Common myeloid progenitor, CD34-positive (primary cell): ENCODE results near the gene CARF.
A peak's percentile ranks its signal among the peaks of the same experiment; 100 is the strongest.

Experiments used
- CTCF ChIA-PET: fragments of 350-600 bp; sonication (Branson Sonifier 250); formaldehyde crosslinking; loops from one replicate; lab custom pipeline; 2021; ENCODE audit warnings: antibody characterized with exemption; lab: Charles Lee
- POLR2A ChIA-PET: fragments of 350-600 bp; sonication (Branson Sonifier 250); formaldehyde crosslinking; loops from one replicate; lab custom pipeline; 2021; ENCODE audit warnings: antibody characterized with exemption; lab: Charles Lee
- DNase-seq, 3 donors: peaks; one replicate each; pipeline versions ENCODE4 v3.0.0 to v3.0.0-alpha.2; 2013
- H3K27ac ChIP-seq, 2 experiments: 1 replicate in 1 of 2; 2 replicates in 1 of 2; pipeline ENCODE4 v1.7.0; 2013; ENCODE audit warnings: inconsistent platforms in 2 of 2, low read length in 2 of 2, mild to moderate bottlenecking in 2 of 2, low read depth in 1 of 2, moderate library complexity in 1 of 2; ENCODE audit not compliant: severe bottlenecking in 2 of 2, insufficient read depth in 1 of 2, poor library complexity in 1 of 2
- H3K27me3 ChIP-seq, 5 experiments: replicated peaks in 2 of 5; 1 replicate in 3 of 5; 2 replicates in 2 of 5; pipeline versions ENCODE4 v1.6.1 to v1.7.0; 2013; ENCODE audit warnings: low read length in 4 of 5, mild to moderate bottlenecking in 2 of 5, moderate library complexity in 2 of 5, inconsistent platforms in 1 of 5; ENCODE audit not compliant: insufficient read depth in 5 of 5, control insufficient read depth in 4 of 5
- H3K36me3 ChIP-seq, 4 experiments: 1 replicate in 2 of 4; 2 replicates in 2 of 4; pipeline versions ENCODE4 v1.6.1 to v1.7.0; 2013; ENCODE audit warnings: low read length in 3 of 4, control low read depth in 1 of 4, mild to moderate bottlenecking in 1 of 4; ENCODE audit not compliant: control insufficient read depth in 4 of 4, insufficient read depth in 4 of 4
- H3K4me1 ChIP-seq, 4 experiments: 1 replicate in 3 of 4; 2 replicates in 1 of 4; pipeline versions ENCODE4 v1.6.1 to v1.7.1; 2013; ENCODE audit warnings: low read length in 3 of 4, mild to moderate bottlenecking in 3 of 4, control low read depth in 1 of 4, inconsistent platforms in 1 of 4, moderate library complexity in 1 of 4; ENCODE audit not compliant: control insufficient read depth in 4 of 4, insufficient read depth in 4 of 4; ENCODE audit errors: control extremely low read depth in 1 of 4
- H3K4me3 ChIP-seq, 7 experiments: 1 replicate in 4 of 7; 2 replicates in 3 of 7; pipeline versions ENCODE4 v1.5.1 to v1.7.0; 2013; ENCODE audit warnings: mild to moderate bottlenecking in 7 of 7, low read length in 6 of 7, moderate library complexity in 6 of 7, inconsistent platforms in 2 of 7, low read depth in 2 of 7, control low read depth in 1 of 7; ENCODE audit not compliant: insufficient read depth in 4 of 7, control insufficient read depth in 1 of 7; ENCODE audit errors: extremely low read depth in 1 of 7
- H3K9me3 ChIP-seq, 5 experiments: 1 replicate in 4 of 5; 2 replicates in 1 of 5; pipeline versions ENCODE4 v1.6.1 to v1.7.1; 2013; ENCODE audit warnings: low read length in 4 of 5, mild to moderate bottlenecking in 2 of 5, inconsistent platforms in 1 of 5, low read depth in 1 of 5, moderate library complexity in 1 of 5; ENCODE audit not compliant: control insufficient read depth in 4 of 5, insufficient read depth in 2 of 5; ENCODE audit errors: control extremely low read depth in 1 of 5
- WGBS: methylation state at CpG from one replicate; pipeline ENCODE4 v1.1.5; 2013; ENCODE audit not compliant: insufficient coverage; 5-methylcytosine and 5-hydroxymethylcytosine counted together

The CARF gene

DNA sequence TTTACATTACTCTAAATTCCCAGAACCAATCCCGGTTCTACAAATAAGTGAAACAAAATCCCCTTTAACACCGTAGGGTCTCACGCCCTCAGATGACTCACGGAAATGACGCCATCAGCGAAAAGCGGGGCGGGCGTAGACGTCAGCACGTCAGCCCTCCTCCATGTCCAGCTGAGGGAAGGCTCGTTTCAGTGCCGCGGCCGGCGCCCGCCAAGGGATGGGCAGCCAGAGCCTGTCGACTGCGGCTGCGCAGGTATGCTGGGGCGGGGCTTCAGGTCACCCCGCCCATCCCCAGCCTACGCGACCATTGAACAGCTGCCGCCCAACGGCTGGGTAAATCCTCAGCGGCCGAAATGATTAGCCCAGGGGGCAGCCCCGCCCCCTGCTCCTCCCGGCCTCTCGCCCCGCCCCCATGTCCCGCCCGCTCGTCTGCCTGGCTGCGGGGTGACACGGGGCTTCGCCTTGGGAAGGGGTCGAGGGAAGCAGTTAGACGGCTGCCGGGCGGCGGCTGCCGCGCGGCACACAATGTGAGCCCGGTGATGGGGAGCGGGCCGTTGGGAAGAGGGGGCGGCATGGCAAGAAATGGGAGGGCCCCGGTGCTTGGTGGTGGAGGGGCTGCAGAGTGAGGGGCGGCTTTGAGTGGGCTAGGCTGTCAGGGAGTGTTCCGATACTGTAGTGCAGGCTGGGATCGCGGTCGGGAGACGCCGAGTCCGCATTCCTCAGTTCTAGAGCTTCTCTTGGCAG lies 102.6 kb downstream of the CARF start, which contains the start of gene NBEAL1:
Gene NBEAL1 (plus strand): TSS at position 420 of the 744 bp plus-strand sequence. CDS start 1,510 bp downstream, outside the sequence.
- Histone ChIP-seq H3K27ac (peak within 1 kb of the TSS; percentile 93 to 98), H3K4me1 (peaks cover 3 to 17% (median 8%) of the 10 kb centered on the region in 4 experiments), H3K4me3 (peak within 1 kb of the TSS; percentile 59 to 96 (median 90)), H3K27me3 (no peaks in the 10 kb centered on the region), H3K9me3 (no peaks in the 10 kb centered on the region), H3K36me3 (no peaks in the 10 kb centered on the region)
- ChIA-PET POLR2A (interaction anchor here (0.5 kb wide), 1 partner anchor 1737 kb away, joined by 3 read pairs; no protein-coding TSS in a partner anchor), CTCF (no interaction called here)
- WGBS: under 1% methylated on average over 54 of the region's 59 CpGs
- peak; percentile 99 to 100 (median 99) for DNase-seq

DNA sequence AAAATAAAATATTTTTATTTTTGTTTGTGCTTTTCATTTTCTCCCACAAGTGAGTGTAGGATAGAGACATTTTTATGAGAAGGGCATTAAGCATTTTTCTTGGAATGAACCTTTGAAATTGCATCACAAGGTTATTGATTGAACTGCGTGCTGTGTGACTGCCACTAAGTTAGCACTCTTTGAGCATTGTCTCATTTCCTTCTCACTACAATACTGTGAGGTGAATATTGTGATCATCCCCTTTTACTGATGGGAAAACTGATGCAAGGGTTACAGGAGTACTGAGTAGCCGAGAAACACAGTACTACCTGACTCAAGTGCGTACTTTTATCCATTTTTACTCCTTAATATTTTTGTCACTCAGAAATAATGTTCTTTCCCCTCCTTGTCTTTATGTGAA lies 104.6 kb downstream of the CARF start:
- Histone ChIP-seq H3K9me3 (no peaks in the 10 kb centered on the region), H3K27me3 (no peaks in the 10 kb centered on the region), H3K36me3 (no peaks in the 10 kb centered on the region), H3K4me3 (no peak overlapping the region), H3K27ac (peak overlapping the region in 1 of 2 experiments; percentile 10), H3K4me1 (peaks cover 3 to 17% (median 8%) of the 10 kb centered on the region in 4 experiments)
- ChIA-PET CTCF (no interaction called here), POLR2A (no interaction called here)
- DNase-seq: no peak
- 100% methylated on average over 1 of the region's 3 CpGs for WGBS

DNA sequence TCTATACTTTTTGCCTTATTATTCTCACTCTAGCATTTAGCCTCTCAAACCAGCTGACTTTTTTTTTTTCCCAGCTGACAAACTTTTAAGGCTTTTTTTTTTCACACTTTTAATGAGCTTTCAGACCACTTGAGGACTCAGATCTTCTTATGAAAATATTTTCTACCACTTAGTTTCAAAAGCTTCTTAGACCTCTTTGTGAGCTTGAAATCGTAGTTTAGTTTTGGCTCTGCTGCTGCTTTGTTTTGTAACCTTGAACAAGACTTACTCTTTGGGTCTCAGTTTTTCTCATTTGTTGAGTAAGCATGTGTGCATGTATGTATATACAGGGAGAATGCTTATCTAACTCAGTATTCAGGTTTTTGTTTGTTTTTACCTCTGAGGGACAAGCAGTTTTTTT lies 106.1 kb downstream of the CARF start:
- WGBS: no CpG with 5 or more reads among the region's 1 CpG
- Histone ChIP-seq H3K27me3 (no peaks in the 10 kb centered on the region), H3K36me3 (no peaks in the 10 kb centered on the region), H3K4me3 (no peak overlapping the region), H3K4me1 (peaks cover 3 to 17% (median 8%) of the 10 kb centered on the region in 4 experiments), H3K9me3 (no peaks in the 10 kb centered on the region), H3K27ac (no peak overlapping the region)
- ChIA-PET POLR2A (no interaction called here), CTCF (interaction anchor here (1.4 kb wide), 1 partner anchor 9 kb away, joined by 4 read pairs; no protein-coding TSS in a partner anchor)
- DNase-seq: peak in 2 of 3 donors; percentile 8 to 11

DNA sequence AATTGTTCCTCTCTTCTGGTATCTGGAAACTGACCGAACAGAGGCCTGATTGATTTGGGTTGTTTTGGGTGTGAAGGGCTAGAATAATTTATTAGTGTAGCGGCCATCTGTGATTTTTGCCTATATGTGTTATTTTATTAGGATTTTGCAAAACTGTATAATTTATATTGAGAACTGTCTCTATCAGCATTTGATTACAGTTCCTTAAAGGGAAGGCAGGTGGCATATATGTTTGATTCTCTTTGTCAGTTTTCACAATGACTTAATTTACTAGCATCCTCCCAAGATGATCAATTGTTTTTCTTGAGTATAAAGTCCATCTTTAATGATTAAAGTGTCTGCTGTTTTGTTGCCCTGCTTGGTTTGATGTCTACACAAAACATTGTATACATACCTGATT lies 107.1 kb downstream of the CARF start:
- Histone ChIP-seq H3K36me3 (no peaks in the 10 kb centered on the region), H3K27ac (no peak overlapping the region), H3K9me3 (no peaks in the 10 kb centered on the region), H3K4me3 (no peak overlapping the region), H3K4me1 (peaks cover 3 to 11% (median 4%) of the 10 kb centered on the region in 4 experiments), H3K27me3 (no peaks in the 10 kb centered on the region)
- DNase-seq: peak in 1 of 3 donors; percentile 8
- ChIA-PET POLR2A (no interaction called here), CTCF (no interaction called here)
- WGBS: no CpG with 5 or more reads among the region's 2 CpGs

DNA sequence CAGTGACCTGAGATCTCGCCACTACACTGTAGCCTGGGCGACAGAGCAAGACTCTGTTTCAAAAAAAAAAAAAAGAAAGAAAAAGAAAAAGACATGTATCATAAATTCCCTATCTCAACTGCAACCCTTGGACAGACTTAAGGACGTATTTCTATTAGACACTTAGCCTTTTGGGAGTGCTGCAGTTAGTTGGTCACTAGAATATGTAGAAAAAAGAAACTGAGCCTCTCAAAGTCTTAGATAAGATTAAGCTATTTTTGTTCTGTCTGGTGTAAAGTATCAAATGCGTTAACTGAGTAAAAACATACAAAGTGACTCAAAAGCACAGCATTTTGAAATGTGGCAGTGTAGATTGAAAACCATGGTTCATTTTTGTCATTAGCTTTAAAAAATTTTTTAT lies 109.9 kb downstream of the CARF start:
- ChIA-PET POLR2A (no interaction called here), CTCF (no interaction called here)
- peaks cover 0 to 6% (median 2%) of the 10 kb centered on the region in 4 experiments for H3K4me1 ChIP-seq
- H3K4me3 ChIP-seq: no peak overlapping the region
- no peaks in the 10 kb centered on the region for H3K9me3 ChIP-seq
- 100% methylated on average over 1 of the region's 4 CpGs for WGBS
- no peaks in the 10 kb centered on the region for H3K36me3 ChIP-seq
- H3K27ac ChIP-seq: no peak overlapping the region
- H3K27me3 ChIP-seq: no peaks in the 10 kb centered on the region
- DNase-seq: no peak

DNA sequence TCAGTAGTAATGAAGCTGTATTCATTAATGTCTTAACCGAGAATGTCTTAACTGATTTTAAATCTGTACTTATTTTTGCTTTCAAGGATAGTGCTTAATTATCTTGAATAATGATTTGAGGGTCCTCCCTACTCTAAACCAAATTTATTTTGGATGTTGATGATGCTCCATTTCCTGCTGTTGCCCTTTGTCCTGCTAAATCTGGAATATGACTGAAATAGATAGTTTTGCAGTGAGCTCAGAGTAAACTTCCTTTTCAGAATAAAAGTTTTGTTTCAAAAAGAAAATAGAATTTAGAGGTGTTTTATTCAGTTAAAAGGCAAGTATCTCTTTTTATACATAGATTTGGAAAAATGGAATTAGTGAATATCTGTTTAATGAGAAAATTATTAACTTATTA lies 110.7 kb downstream of the CARF start:
- Histone ChIP-seq H3K4me1 (peaks cover 0 to 6% (median 1%) of the 10 kb centered on the region in 4 experiments), H3K27me3 (no peaks in the 10 kb centered on the region), H3K27ac (no peak overlapping the region), H3K36me3 (no peaks in the 10 kb centered on the region), H3K9me3 (no peaks in the 10 kb centered on the region), H3K4me3 (no peak overlapping the region)
- ChIA-PET POLR2A (no interaction called here), CTCF (no interaction called here)
- WGBS: no CpG with 5 or more reads among the region's 1 CpG
- DNase-seq: no peak

DNA sequence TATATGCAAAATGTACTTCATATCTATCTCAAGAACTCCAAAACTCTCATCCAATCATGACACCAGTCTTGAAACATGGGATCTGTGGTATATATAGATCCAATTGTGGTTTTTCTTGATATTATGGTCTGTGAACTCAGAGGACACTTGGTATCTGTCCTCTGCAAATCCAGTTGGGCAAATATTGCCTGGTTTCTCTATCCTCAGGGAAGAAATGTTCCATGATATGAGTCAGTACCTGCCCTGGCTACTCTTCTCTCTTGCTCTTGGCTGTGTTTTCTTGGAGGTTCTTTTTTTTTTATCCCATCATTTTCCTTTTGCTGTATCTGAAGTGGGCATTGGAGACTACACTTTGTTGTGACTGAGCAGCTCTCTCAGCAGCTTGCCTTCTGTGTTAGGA lies 113.5 kb downstream of the CARF start:
- no peak for DNase-seq
- Histone ChIP-seq H3K4me1 (no peaks in the 10 kb centered on the region), H3K4me3 (no peak overlapping the region), H3K27ac (no peak overlapping the region), H3K36me3 (no peaks in the 10 kb centered on the region), H3K27me3 (no peaks in the 10 kb centered on the region), H3K9me3 (no peaks in the 10 kb centered on the region)
- CTCF ChIA-PET: interaction anchor here (1.2 kb wide), 1 partner anchor 44 kb away, joined by 3 read pairs; no protein-coding TSS in a partner anchor
- POLR2A ChIA-PET: no interaction called here
